Esophagus muscularis mucosa (tissue), 4 donors: Measurements from ENCODE around the gene SPCS3. TPM values are rescaled to one million over a fixed set of nuclear protein-coding genes. Genes with fewer than 3 reads are reported as not detected.
"Not testable (repeated sequence)": the region's sequence is repeated elsewhere in the genome, so short reads cannot be mapped to it uniquely, and the experiment has no call there.

ENCODE experiments used
- DNase-seq: peaks from one replicate; pipeline ENCODE4 v3.0.0-alpha.2; 2017; ENCODE audit errors: extremely low spot score
- H3K27ac ChIP-seq, 4 donors: fragments of 200-600 bp; sonication (generic); replicated peaks in 1 of 4; 1 replicate in 3 of 4; 2 replicates in 1 of 4; pipeline ENCODE4 v1.5.1; 2016 to 2019; ENCODE audit warnings: mild to moderate bottlenecking in 1 of 4
- H3K27me3 ChIP-seq, 4 donors: fragments of 200-600 bp; sonication (generic); one replicate each; pipeline versions ENCODE4 v1.5.1 to v1.6.0; 2016 to 2019
- H3K36me3 ChIP-seq, 4 donors: fragments of 200-600 bp; sonication (generic); one replicate each; pipeline ENCODE4 v1.5.1; 2016 to 2019
- H3K4me1 ChIP-seq, 4 donors: fragments of 200-600 bp; sonication (generic); one replicate each; pipeline ENCODE4 v1.5.1; 2016 to 2019
- H3K4me3 ChIP-seq, 4 donors: fragments of 200-600 bp; sonication (generic); 1 replicate in 2 of 4; 2 replicates in 2 of 4; pipeline ENCODE4 v1.5.1; 2016 to 2019; ENCODE audit warnings: mild to moderate bottlenecking in 4 of 4, moderate library complexity in 1 of 4
- H3K9me3 ChIP-seq, 4 donors: fragments of 200-600 bp; sonication (generic); 1 replicate in 3 of 4; 2 replicates in 1 of 4; pipeline ENCODE4 v1.5.1; 2016 to 2019
- EP300 ChIP-seq: sonication (generic); formaldehyde crosslinking; IDR thresholded peaks from one replicate; pipeline ENCODE4 v1.6.1; 2017; ENCODE audit warnings: antibody characterized with exemption
- POLR2A ChIP-seq: fragments of 450-650 bp; IDR thresholded peaks from one replicate; pipeline ENCODE4 v1.6.1; 2017; ENCODE audit warnings: antibody characterized with exemption, moderate library complexity, mild to moderate bottlenecking, low read depth
- POLR2AphosphoS5 ChIP-seq, 2 donors: sonication (generic); formaldehyde crosslinking; IDR thresholded peaks; one replicate each; pipeline ENCODE4 v1.6.1; 2017; ENCODE audit warnings: antibody characterized with exemption in 2 of 2
- WGBS: methylation state at CpG from one replicate; pipeline ENCODE4 v1.1.5; 2018; 5-methylcytosine and 5-hydroxymethylcytosine counted together
- intact Hi-C: fragments of 100-400 bp; cut with DNase I; formaldehyde crosslinking; loops from one replicate; pipeline ENCODE4 v1.15.1; 2023
- total RNA-seq, 4 donors: library from RNA; depleted of rRNA; stranded (reverse); fragments of >200 nt; gene quantifications; one replicate each; pipeline versions ENCODE4 v1.1.0 to v1.2.1, GENCODE V29; 2016
- TF ChIP-seq, protein P1 (sequence below), 3 experiments: fragments of 200-600 bp in 2 of 3; fragments of 450-650 bp in 1 of 3; sonication (generic) in 2 of 3; IDR thresholded peaks; one replicate each; pipeline ENCODE4 v1.5.1; 2017 to 2019; ENCODE audit warnings: antibody characterized with exemption in 3 of 3, mild to moderate bottlenecking in 2 of 3, moderate library complexity in 1 of 3

SPCS3 gene
- total RNA-seq, 4 donors from 2014 or later = 35.5 to 48.4 (median 46.0) TPM

DNA sequence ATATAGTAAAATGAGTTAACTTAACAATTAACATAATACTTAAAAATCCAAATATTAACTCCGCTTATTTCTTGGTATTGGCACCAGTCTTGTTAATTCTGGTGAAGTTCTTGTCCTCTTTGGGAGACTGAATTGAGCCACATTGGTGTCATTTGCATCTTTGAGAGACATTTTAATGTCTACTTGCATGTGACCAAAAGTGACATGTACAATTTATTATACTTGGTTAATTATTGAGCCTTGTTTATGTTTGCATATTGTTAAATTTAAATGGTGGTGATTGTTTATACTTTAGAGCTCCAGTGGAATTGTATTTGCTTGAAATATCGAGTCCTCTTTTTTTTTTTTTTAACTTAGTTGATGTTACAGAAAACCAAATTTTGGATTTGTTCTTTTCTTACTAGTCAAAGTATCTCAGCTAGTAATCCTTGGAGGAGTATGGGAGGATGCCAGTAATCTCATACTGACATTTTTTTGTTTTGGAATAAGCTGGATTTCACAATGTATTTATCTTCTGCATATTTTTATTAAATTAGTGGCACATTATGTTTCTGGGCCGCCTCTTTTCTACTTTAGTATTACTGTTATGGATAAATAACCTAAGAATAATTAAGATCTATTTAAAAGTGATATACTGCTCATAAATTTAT lies 3.9 kb downstream of the SPCS3 start:
- Histone ChIP-seq H3K4me3 (no peak overlapping the region), H3K27me3 (no peaks in the 10 kb centered on the region), H3K4me1 (peaks cover 27 to 68% (median 56%) of the 10 kb centered on the region in 4 donors), H3K9me3 (no peaks in the 10 kb centered on the region), H3K36me3 (peaks cover 0 to 13% (median 2%) of the 10 kb centered on the region in 4 donors), H3K27ac (no peak overlapping the region)
- intact Hi-C loops = loop anchor here (5.0 to 10.0 kb wide), 2 partner anchors 46 to 379 kb away; no protein-coding TSS in a partner anchor
- WGBS = 75% methylated on average over 3 of the region's 3 CpGs
- no peak for DNase-seq
- TF ChIP-seq, protein P1, sequence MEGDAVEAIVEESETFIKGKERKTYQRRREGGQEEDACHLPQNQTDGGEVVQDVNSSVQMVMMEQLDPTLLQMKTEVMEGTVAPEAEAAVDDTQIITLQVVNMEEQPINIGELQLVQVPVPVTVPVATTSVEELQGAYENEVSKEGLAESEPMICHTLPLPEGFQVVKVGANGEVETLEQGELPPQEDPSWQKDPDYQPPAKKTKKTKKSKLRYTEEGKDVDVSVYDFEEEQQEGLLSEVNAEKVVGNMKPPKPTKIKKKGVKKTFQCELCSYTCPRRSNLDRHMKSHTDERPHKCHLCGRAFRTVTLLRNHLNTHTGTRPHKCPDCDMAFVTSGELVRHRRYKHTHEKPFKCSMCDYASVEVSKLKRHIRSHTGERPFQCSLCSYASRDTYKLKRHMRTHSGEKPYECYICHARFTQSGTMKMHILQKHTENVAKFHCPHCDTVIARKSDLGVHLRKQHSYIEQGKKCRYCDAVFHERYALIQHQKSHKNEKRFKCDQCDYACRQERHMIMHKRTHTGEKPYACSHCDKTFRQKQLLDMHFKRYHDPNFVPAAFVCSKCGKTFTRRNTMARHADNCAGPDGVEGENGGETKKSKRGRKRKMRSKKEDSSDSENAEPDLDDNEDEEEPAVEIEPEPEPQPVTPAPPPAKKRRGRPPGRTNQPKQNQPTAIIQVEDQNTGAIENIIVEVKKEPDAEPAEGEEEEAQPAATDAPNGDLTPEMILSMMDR (IDR thresholded peaks at IDR 0.05) = no peak
- TF ChIP-seq POLR2AphosphoS5 (IDR thresholded peaks at IDR 0.05) = no peak
- no peak for TF ChIP-seq EP300
- TF ChIP-seq POLR2A = no peak

GRCh38 chr4:176324876-176325275 lies 5.1 kb downstream of the SPCS3 start:
- H3K36me3 ChIP-seq = peaks cover 0 to 25% (median 7%) of the 10 kb centered on the region in 4 donors
- DNase-seq, H3K27ac ChIP-seq, H3K9me3 ChIP-seq, H3K27me3 ChIP-seq, H3K4me3 ChIP-seq: not testable (repeated sequence)
- 86% methylated on average over 8 of the region's 8 CpGs for WGBS
- peaks cover 27 to 63% (median 50%) of the 10 kb centered on the region in 4 donors for H3K4me1 ChIP-seq
- intact Hi-C loops = loop anchor here (5.0 to 10.0 kb wide), 2 partner anchors 48 to 380 kb away; no protein-coding TSS in a partner anchor

DNA sequence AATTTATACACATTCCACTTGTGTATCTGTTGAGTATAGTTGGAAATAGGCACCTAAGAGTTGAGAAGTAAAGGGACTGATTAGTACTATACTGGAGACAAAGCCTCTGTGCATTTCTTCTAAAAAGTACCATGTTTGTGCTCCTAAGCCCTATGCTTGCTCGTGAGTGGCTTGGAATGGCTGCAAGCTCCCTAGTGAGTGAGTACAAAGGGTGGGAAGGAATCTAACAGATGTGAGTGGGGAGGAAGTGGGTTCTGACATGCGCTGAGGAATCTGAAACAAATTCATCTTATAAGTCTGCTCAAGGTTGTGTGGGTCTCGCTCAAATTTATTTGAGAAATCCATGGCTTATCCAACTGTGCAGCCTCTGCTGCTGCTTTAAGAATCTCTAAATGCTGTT lies 13.3 kb downstream of the SPCS3 start:
- no peak overlapping the region for H3K27ac ChIP-seq

GRCh38 chr4:176334066-176334465 lies 14.3 kb downstream of the SPCS3 start:
- no peak for DNase-seq
- no peak for TF ChIP-seq EP300
- no peak for TF ChIP-seq POLR2A
- TF ChIP-seq POLR2AphosphoS5 (IDR thresholded peaks at IDR 0.05) = no peak
- TF ChIP-seq, protein P1 (IDR thresholded peaks at IDR 0.05) = no peak
- intact Hi-C loops = no loop called here
- Histone ChIP-seq H3K9me3 (no peaks in the 10 kb centered on the region), H3K36me3 (peaks cover 0 to 25% (median 15%) of the 10 kb centered on the region in 4 donors), H3K27me3 (no peaks in the 10 kb centered on the region), H3K4me3 (no peak overlapping the region), H3K4me1 (peaks cover 0 to 8% (median 4%) of the 10 kb centered on the region in 4 donors), H3K27ac (no peak overlapping the region)
- WGBS = 80% methylated on average over 5 of the region's 5 CpGs

More for the DNA sequence above, 13.3 kb downstream of the SPCS3 start:
- H3K9me3 ChIP-seq = no peaks in the 10 kb centered on the region
- H3K27me3 ChIP-seq = no peaks in the 10 kb centered on the region
- intact Hi-C loops = no loop called here
- no peak for DNase-seq
- peaks cover 0 to 8% (median 5%) of the 10 kb centered on the region in 4 donors for H3K4me1 ChIP-seq
- no peak overlapping the region for H3K4me3 ChIP-seq
- 38% methylated on average over 3 of the region's 3 CpGs for WGBS
- TF ChIP-seq, protein P1 (IDR thresholded peaks at IDR 0.05) = no peak
- TF ChIP-seq EP300 (no peak), POLR2A (no peak), POLR2AphosphoS5 (IDR thresholded peaks at IDR 0.05) (no peak)
- H3K36me3 ChIP-seq = peaks cover 0 to 31% (median 17%) of the 10 kb centered on the region in 4 donors

- no peak overlapping the region for H3K4me3 ChIP-seq
- H3K27ac ChIP-seq = no peak overlapping the region
- WGBS = 60% methylated on average over 1 of the region's 1 CpG
- no peaks in the 10 kb centered on the region for H3K9me3 ChIP-seq
- H3K36me3 ChIP-seq = peaks cover 0 to 13% (median 9%) of the 10 kb centered on the region in 4 donors
- intact Hi-C loops = no loop called here
- H3K4me1 ChIP-seq = peaks cover 0 to 11% (median 7%) of the 10 kb centered on the region in 4 donors
- TF ChIP-seq EP300 (no peak), POLR2A (no peak), POLR2AphosphoS5 (IDR thresholded peaks at IDR 0.05) (no peak)
- TF ChIP-seq, protein P1 (IDR thresholded peaks at IDR 0.05) = no peak
- no peaks in the 10 kb centered on the region for H3K27me3 ChIP-seq
- no peak for DNase-seq
These were observed 15.7 kb downstream of the SPCS3 start for GRCh38 chr4:176335421-176335820.
